Activated CD8-positive, alpha-beta memory T cell treated with anti-CD3 and anti-CD28 coated beads, Interleukin-2, amount 50 U/mL, for 4 hours (primary cell): Measurements from ENCODE around the gene ING3.
"Not testable (repeated sequence)": the region's sequence is repeated elsewhere in the genome, so short reads cannot be mapped to it uniquely, and the experiment has no call there.

Experiments
- DNase-seq: peaks from one replicate; pipeline ENCODE4 v3.0.0-alpha.2; 2020

Gene ING3

GRCh38 chr7:121003986-121004685 lies 53.6 kb downstream of the ING3 start:
- DNase-seq = no peak

- DNase-seq = not testable (repeated sequence)
Observed at GRCh38 chr7:121005058-121005457, 54.5 kb downstream of the ING3 start.

DNA sequence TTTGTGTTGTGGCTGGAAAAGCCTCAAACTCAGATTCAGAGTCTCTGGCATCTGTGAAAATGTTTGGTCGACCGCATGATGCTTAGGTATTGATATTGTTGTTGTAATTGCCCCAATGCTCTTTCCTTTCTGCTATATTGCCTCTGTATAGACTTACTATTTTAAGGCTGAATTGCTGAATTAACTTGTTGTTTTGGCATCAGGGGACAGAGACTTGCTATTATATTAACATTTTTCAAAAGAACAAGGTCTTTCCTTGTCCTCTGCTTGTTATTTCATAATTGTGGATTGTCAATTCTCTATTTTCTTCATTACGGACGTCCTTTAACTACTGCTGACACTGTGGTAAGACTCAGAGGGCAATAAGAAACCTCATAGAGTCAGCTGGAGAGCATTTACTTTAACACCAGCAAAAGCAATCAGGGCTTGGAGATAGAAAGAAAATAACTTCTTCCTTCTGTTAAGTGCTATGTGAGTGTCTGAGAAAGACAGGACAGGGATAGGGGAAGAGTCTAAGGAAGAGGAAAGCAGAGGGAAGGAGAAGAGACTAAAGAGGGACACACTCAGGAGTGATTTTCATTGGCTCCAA lies 55.5 kb downstream of the ING3 start:
- no peak for DNase-seq

DNA sequence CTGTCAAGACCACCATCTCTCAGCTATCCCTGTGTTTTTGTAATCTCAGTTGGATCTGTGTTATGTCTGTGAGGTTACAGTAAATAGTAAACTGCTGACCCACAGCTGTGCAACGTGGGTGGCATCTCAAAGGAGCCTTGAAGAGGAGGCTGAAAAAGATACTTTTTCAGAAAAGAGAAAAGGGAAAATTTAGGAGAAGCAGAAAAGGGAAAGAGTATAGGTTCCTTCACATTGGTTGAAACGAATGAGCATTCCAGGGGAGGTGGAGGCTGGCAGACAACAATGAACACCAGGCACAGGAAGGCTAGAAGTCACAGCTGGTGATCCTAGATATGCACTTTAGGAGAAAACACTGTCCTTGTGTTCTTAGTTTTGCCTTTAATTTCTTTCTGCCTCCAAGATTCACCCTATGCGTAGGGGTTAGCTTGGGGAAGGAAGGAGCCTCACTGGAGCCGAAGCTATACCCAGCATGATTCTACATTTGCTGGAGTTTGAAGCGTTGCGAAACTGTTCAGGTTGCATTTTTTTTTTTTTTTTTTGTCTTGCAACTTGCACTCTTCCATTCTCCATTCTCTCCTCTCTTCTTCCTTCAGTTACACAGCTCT lies 56.2 kb downstream of the ING3 start:
- no peak for DNase-seq

DNA sequence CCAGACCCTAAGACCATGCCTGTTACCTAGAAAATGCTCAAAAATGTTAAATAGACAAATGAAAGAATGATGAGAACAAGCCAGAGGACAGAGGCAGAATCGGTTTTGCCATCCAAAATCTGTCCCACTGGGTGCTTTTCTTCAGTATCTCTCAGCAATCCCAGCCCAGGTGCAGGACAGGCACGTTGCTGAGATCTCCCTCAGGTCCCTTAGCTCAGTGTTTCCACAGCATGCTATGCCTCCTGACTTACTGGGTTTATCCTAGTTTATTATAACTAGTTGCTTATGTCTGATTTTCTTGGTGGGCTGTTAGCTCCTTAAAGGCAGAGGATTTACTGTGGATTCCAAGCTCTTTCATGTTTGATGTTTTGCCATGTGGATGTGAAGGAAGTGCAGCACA lies 58.2 kb downstream of the ING3 start:
- no peak for DNase-seq

- DNase-seq = no peak
Observed at GRCh38 chr7:121011401-121011800, 60.8 kb downstream of the ING3 start.

DNA sequence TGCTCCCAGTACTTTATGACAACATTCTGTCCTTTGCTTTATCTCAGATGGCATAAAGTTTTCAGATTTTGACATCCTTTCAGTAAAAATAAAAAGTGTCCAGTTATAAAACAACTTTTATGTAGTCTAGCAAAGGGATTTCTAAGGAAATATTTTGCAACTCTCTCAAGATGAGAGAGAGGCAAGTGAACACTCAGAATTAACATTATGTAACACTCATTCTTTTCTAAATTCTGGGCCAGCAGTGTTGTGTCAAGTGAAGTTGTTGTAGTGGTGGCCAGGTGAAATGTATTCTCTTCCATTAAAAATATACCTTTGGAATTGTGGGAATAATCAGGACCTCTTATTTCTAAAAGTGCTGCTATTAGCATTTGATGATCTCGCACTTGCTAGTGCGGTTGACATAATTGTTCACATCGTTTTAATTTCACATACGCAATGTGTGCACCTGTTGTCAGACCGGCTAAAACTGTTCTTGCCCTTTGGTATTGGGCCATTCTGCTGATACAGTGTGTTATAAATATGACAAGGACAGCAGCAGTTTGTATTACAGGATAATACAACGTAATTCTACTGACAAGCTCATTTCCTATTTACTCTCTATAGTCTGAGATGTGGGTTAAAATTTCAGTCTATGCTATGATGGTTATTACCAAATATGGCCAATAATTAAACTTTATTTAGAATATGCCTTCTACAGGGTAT lies 61.7 kb downstream of the ING3 start:
- DNase-seq = no peak

DNA sequence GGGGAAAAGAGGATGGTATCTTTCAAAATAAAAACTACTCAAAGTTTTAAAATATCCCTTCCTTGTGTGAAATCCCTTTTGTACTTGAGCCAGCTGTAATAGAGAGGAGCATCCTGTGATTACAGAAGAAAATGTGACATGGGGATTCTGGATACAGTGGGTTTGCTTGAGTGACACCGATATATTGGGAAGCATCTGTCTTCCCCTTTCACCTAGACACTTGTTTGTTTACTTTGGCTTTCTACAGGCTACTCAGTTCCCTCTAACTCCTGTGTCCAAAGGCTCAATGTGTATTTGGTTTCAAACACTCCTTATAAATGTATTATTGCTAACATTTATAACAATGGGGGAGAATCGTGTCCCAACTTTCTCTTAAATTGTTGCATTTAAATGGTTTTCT lies 62.3 kb downstream of the ING3 start:
- no peak for DNase-seq

- no peak for DNase-seq
Observed at GRCh38 chr7:121015560-121015959, 65.0 kb downstream of the ING3 start.

DNA sequence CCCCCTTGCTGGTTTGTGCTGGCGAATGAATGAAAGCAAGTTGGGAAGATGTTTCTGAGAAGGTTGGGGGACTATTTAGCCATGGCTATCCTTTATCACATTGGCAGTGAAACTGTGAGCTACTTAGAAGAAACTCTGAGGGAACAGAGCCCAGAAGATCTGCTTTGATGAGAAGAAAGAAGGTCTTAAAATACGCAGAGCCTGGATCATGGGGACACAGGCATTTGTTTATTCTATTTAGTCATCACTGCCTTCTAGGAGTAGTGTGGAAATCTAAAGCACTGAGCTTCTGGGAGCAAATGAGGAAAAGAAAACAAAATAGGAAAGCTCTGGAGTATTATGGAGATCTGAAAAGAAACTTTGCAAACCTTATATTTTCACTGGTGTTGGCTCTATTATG lies 66.4 kb downstream of the ING3 start:
- DNase-seq = no peak

DNA sequence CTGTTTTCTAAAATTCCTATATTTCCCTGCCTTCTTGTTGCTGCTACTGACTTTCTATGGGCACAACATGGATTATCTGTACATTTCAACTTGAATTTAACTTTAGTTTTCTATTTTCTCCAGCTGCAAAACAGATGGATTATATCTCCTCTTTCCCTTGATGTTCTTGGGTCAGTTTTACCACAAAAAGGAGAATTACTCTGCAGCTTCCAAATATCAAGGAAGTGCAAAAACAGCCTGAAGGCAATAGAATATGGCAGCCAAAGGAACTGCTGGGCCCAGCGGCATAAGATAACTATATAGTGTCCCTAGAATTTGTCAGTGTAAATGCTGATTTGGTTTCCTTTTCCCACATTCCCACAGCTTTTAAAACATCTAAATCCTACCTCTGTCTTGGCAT lies 67.0 kb downstream of the ING3 start:
- DNase-seq = no peak

GRCh38 chr7:121019018-121019417 lies 68.4 kb downstream of the ING3 start:
- no peak for DNase-seq

- DNase-seq = no peak
Observed at GRCh38 chr7:121020249-121020988, 69.8 kb downstream of the ING3 start.

- no peak for DNase-seq
Observed at GRCh38 chr7:121020989-121021969, 70.7 kb downstream of the ING3 start.

- DNase-seq = no peak
Observed at GRCh38 chr7:121023194-121023593, 72.6 kb downstream of the ING3 start.

DNA sequence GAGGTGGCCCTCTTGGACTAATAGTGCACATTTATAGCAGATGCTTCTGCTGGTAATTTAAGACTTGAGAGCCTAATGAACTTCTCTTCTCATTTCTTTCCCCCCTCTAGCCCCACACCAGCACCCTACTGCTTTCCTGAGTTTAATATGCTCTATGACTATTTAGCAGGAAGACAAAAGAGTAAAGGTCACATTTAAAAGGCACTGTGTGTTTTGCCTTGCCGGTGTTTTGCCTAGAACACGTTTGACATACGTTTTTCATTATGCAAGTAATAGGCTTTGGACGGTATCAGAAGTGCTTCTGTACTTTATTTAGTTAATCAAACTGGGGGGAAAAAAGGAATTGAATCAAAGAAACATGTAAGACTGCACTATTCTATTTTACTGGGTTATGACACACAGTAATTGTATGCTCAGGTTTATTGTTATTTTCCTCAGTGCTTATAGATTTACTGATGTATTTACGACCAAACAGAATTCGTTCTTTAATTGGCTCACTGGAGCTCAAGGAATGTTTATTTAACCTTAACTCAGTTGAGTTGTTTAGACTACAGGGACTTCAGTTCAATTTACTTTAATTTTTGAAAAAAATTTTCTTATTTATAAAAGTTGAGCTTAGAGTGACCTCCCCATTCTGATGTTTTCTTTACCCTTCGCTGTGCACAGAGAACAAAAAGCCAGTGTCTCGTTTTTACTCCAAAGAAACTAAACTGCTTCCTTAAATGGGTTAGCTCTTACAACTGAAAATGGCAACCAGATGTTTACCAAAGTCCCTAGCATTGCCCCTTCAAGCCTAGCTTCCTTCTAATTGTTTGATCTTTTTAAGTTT lies 73.3 kb downstream of the ING3 start:
- no peak for DNase-seq

DNA sequence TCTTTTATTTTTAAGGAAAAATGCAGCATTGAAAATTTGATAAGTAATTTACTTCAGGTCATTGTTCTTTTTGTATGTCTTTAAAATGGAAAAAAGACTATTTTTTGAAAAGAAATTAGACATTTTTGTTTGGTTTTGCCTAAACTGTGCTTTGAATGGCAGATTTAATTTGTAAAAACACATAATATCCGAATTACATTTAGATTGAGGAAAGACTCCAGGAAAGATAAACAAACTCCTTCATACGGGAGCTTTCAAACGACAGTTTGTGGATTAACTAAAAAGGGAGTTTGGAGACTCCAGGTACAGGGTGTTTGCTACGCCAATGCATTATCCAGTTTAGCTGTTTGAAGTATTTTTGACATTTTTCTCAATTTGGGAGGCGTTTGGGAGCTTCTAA lies 74.0 kb downstream of the ING3 start:
- DNase-seq = no peak

DNA sequence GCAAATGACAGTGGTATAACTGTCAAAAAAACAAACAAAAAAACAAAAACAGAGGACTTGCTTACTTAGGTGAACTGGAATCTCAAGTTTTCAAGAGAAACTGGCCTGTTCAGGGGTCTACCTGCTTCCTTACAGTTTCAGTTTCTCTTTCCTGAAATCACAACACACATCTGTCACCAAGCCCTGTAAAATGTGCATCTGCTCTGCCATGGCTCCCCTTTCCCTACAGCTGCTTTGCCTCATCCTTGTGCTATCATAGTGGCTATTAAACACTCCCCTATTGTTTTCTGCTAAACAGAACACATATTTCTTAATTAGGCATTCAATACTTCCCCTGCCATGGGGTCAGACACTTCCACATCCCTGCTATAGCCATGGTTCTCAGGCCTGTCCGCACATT lies 75.6 kb downstream of the ING3 start:
- no peak for DNase-seq

DNA sequence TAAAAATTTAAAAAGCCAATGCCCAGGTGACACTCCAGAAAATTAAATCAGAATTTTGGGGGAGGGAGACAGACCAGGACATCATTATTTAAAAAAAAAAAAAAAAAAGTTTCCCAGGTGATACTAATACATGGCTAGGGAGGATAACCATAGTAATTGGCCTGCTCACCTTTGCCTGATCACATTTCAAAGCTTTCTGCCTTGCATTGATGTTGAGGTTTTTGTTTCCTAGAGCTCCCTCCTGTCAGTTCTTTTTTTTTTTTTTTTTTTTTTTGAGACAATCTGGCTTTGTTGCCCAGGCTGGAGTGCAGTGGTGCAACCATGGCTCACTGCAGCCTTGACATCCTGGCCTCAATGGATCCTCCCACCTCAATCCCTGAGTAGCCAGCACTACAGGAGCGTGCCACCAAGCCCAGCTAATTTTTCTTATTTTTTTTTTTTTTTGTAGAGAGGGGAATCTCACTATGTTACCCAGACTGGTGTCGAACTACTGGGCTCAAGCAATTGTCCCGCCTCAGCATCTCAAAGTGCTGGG lies 76.1 kb downstream of the ING3 start:
- no peak for DNase-seq
